ENCODE data around the gene AAK1.
"Not testable (repeated sequence)": the region's sequence is repeated elsewhere in the genome, so short reads cannot be mapped to it uniquely, and the experiment has no call there.

AAK1 gene

DNA sequence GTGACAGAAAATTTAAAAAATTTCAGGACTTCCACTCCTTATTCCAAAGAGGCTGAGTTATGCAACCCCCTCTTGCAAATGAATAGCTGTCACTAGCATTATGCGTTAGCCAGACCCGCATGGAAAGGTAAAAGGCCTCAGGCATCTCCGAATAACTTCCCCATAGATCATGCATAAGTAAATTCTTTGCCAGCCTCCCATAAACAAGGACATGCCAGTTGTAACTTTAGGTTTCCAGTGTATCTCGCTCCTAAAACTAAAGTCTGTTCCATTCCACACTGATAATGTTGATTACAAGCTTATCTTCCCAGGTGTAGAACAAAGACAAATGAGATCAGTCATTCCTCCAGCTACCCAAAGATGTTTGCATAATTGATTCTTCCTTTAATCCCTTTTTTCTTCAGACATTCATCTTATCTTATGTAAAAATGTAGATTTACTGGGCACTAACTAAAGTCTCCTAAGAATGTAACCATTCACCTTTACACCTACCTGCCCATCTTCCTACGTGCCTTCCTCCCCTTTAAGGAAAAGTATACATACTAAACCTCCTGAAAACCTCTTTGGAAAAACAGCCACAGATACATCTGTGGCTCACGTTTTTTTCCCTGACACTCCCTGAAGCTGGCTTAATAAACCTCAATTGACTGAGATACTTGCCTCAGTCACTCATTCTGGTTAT, 192.7 kb downstream of the AAK1 start:
- DNase-seq (ENCODE audit: low read depth): no peak

DNA sequence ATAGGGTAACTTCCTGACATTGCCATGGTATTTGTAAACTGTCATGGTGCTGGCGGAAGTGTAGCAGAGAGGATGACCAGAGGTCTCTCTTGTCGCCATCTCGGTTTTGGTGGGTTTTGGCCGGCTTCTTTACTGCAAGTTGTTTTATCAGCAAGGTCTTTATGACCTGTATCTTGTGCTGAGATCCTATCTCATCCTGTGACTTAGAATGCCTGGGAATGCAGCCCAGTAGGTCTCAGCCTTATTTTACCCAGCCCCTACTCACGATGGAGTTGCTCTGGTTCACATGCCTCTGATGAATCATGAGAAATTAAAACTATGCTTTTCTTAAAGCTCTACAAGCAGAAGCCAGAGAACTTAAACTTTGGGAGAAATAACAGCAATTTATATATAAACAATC, 193.6 kb downstream of the AAK1 start:
- DNase-seq (ENCODE audit: low read depth): no peak

DNA sequence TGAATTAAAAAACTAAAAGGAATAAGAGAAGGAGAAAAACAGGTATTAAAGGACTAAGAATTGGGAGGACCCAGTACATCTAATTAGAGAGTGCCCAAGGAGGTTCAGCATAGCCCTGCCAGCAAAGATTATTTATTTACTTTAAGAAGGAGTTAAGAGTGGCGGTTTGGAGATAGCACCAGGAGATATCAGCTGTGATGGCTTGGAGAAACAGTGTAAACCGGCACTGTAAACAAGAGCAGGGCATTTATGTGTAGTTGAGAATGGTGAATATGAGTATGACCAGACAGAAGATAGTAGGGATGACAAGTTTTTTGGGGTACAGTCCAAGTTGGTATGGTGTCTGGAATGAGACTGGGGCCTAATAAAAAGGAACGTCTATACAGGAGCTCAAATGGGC, 199.9 kb downstream of the AAK1 start:
- not testable (repeated sequence) for DNase-seq (ENCODE audit: low read depth)

DNA sequence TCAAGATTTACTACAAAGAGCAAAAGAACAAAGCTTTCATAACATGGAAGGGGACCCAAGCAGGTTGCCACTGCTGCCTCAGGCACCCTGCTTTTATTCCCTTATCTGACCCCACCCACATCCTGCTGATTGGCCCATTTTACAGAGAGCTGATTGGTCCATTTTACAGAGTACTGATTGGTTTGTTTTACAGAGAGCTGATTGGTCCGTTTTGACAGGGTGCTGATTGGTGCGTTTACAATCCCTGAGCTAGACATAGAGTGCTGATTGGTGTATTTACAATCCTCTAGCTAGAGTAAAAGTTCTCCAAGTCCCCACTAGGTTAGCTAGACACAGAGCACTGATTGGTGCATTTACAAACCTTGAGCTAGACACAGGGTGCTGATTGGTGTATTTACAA, 204.0 kb downstream of the AAK1 start:
- DNase-seq (ENCODE audit: low read depth): not testable (repeated sequence)

DNA sequence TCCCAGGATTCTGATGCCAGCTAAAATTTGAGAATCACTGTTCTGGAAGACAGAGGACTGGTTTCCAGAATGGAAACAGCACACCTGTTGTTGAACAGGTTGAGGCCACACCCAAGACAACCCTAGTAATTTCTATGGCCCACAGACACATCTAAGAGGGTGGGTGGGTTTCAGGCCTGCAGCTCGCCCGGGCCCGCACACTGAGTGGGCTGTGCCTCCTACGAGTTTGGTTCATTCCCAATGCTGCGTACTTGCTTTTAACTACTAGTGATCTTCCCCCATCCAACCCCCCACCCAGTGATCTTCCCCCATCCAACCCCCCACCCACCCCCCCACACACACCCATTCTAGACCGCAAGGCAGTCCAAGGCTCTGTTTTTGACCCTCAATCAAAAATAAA, 205.0 kb downstream of the AAK1 start:
- no peak for DNase-seq (ENCODE audit: low read depth)

DNA sequence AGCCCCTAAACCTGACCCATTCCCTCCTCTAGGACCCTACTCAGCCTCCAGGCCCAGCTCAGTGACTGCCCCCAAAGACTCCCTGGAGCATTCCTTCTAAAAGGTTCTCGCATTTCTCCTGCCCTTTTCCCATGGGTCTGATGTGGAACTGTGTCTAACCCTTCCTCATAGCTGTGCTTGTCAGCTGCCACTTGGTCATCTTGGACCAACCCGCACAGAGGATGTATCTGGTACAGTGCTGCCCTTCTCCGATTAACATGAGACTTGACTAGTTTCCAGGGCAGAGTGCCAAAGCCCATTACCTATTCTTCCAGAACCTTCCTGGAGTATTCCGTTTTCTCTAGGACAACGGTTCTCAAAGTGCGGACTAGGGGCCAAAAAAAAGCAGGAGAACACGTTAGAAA, 205.8 kb downstream of the AAK1 start:
- no peak for DNase-seq (ENCODE audit: low read depth)

DNA sequence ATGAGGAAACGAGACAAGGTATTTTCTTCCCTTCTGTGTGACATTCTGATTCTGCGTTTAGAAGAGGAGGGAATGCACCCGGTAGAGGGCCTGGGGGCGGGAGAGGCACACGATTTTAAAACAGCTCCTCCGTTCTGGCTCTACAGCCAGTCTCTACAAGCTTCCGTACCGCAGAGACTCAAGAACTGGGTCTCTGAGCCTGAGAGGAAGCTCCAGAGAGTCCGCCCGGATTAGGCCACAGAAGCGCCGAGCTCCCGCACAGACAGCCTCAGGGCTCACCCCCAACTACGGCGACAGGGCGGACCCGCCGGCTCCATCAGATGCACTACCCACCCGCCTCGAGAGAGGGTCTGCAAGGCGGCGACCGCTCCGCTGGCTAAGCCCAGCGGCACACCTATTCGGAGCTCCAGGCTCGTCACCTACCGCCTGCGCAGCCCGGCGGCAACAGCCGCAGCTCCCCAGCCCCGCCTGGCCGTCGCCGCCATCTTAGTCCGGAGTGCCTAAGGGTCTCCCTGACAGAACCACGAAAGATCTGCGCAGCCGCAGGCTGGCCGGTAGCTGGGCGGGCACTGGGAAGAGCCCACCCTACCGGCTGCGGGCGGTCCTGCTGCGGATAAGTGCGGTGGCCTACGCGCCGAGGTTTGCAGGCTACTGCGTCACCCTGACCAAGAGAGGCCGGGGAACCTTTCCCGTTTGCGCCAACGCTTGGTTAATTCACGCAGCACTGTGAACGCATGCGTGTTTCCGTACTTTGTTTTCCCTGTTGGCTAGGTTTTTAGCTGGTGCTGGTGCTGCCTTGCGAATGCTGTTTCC, 206.4 kb downstream of the AAK1 start, which contains the start of gene NFU1:
NFU1 (minus strand) TSS at position 498 of the 813 bp plus-strand sequence; CDS start at position 485, 13 bp downstream.
- DNase-seq (ENCODE audit: low read depth): peak; percentile 76

DNA sequence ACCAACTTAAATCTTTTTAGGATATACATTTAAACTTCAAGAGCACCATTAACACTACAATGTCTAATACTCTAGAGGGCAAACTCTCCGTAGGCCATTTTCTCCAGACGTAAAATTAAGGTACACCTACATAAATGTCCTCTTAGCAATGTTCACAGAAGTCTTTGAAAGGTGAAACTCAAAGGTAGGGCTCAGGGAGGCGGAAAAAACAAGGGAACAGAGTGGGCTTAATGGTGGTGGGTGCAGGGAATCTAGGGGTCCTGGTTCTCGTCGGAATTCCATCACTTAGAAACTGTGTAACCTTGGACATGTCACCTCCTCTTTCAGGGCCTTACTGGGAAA, 207.0 kb downstream of the AAK1 start:
- DNase-seq (ENCODE audit: low read depth): no peak

DNA sequence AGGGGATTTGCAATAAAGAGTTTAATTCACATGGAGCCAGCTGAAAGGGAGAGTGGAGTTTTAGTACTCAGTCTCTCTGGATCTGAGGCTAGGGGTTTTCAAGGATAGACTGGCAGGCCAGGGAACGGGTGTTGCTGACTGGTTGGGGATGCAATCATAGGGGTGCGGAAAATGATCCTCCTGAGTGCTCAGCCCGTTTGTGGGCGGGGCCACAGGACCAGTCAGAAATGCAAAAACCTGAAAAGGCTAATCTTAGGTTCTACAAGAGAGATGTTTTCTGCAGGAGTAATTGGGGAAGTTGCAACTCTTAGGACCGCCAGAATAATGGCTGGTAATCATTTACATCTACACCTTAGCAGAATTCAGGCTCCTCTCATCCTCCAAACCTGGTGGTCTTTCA, 208.8 kb downstream of the AAK1 start:
- no peak for DNase-seq (ENCODE audit: low read depth)

DNA sequence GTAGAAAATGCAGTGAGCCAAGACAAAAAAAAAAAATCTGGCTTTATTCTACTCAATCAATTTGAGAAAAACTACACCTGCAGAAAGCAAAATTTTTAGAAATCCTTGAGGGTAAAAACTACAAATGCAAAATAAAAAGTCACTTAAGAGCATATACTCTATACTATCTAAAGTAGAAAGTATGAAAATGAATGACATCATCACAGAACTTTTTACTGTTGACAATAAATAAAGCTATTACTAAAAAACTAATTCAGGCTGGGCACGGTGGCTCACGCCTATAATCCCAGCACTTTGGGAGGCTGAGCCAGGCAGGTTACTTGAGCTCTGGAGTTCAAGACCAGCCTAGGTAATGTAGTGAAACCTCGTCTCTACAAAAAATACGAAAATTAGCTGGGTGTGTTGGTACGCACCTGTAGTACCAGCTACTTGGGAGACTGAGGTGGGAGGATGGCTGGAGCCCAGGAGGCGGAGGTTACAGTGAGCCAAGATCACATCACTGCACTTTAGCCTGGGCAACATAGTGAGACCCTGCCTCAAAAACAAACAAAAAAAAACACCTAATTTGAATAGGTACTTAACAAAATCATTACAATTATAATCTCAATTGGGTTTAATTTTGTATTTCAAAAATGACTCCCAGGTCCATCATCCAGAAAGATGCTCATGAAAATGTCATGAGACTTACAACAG, 213.9 kb downstream of the AAK1 start:
- DNase-seq (ENCODE audit: low read depth): no peak

DNA sequence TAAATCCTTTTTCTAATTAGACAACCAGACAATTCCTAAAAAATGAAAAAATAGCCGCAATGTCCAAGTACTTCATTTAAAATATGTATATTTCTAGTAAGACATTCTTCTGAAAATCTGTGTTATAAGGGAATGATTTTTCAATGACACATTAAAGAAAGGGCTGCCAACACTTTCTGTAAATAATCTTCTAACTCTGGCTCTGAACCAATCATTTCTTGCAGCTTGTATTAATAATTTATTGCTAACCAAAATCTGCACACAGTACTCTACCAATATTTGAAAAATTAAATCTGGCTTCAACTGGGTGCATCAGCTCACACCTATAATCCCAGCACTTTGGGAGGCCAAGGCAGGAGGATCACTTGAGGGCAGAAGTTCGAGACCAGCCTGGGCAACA, 214.6 kb downstream of the AAK1 start:
- no peak for DNase-seq (ENCODE audit: low read depth)

DNA sequence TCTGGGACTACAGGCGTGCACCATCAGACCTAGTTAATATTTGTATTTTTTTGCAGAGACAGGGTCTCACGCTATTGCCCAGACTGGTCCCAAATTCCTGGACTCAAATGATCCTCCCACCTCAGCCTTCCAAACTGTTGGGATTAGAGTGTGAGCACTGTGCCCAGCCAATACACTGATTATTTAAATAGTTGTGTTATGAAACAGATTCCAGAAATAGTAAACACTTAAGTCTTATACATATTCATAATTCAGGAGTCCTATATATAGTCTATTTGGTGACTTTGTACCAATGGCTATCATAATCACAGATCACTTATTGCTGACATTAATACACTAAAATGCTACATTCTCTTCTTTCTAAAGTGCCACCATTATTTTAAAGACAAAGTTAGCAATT, 219.1 kb downstream of the AAK1 start:
- DNase-seq (ENCODE audit: low read depth): no peak

DNA sequence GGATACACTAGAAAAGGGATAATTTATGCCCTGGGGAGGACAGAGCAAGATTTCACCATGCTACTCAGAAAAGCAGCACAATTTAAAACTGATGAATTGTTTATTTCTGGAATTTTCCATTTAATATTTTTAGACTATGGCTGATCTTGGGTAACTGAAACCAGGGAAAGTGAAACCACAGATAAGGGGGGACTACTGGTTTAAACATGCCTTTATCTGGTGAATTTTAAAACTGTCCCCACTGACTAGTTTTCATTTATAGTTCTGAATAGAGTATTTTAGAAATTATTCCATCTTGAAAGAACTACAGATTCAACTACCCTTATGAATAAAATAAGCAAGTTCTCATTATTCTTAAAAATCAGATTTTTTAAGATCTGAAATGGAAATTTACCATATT, 221.3 kb downstream of the AAK1 start:
- DNase-seq (ENCODE audit: low read depth): no peak

DNA sequence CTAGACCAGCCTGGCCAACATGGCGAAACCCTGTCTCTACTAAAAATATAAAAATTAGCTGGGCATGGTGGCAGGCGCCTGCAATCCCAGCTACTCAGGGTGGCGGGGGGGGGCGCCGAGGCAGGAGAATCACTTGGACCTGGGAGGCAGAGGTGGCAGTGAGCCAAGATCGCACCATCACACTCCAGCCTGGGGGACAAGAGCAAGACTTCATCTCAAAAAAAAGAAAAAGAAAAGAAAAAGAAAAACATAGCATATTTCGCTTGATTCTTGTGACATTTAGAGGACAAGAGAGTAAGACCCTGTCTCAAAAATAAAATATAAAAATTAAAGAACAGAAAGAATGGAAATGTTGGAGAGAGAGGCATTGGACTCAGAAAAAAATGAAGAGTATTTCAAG, 224.4 kb downstream of the AAK1 start:
- not testable (repeated sequence) for DNase-seq (ENCODE audit: low read depth)

DNA sequence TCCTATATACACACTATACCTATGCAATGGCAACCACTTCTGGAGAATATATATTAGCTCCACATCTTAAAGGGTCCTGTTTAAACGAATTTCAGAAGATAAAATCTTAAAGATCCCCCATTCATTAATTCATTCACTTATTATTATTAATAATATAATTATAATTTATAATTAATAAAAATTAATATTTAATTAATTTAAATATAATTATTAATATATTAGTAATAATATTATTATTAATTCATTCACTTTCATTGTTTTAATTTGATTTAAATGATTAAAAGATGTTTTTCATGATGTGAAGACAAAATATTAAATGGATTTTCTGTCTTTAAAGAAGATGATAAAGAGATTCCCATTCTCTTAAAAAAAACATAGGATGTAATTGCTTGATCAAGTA, 227.4 kb downstream of the AAK1 start:
- DNase-seq (ENCODE audit: low read depth): no peak

All from GM04503 (cell line).